Tibial nerve (tissue), 4 donors: Measurements from ENCODE around the gene PIP5K1B.

Source experiments
- EP300 ChIP-seq, 2 donors: sonication (generic); formaldehyde crosslinking; IDR thresholded peaks; one replicate each; pipeline ENCODE4 v1.6.1; 2017; ENCODE audit warnings: antibody characterized with exemption in 2 of 2, mild to moderate bottlenecking in 1 of 2
- POLR2A ChIP-seq, 2 donors: fragments of 450-650 bp; IDR thresholded peaks; one replicate each; pipeline ENCODE4 v1.6.1; 2017; ENCODE audit warnings: antibody characterized with exemption in 2 of 2, mild to moderate bottlenecking in 2 of 2, moderate library complexity in 2 of 2
- TF ChIP-seq, protein P1 (sequence below), 5 experiments: fragments of 200-600 bp in 3 of 5; fragments of 450-650 bp in 2 of 5; sonication (generic) in 3 of 5; IDR thresholded peaks; one replicate each; pipeline ENCODE4 v1.5.1; 2016 to 2019; ENCODE audit warnings: antibody characterized with exemption in 5 of 5, mild to moderate bottlenecking in 3 of 5, moderate library complexity in 2 of 5

DNA sequence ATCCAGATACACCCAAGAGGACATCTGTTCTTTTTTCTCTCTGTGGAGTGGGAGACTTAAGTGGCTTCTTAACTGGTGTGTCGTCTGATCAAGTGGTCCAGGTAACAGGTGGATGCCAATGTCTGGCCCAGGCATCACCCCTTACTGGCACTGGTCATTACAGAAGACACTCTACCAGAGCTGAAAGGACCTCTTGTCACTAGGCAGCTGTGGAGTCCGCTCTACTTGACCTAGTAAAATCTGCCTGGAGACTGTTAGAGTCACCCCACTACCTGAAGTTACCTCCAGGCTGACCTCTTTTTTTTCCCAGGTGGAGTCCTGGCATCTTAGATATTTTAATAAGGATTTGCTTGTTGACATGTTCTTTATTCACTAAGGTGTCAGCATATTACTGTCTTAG is 353.1 kb downstream of the PIP5K1B start:
- TF ChIP-seq, protein P1, sequence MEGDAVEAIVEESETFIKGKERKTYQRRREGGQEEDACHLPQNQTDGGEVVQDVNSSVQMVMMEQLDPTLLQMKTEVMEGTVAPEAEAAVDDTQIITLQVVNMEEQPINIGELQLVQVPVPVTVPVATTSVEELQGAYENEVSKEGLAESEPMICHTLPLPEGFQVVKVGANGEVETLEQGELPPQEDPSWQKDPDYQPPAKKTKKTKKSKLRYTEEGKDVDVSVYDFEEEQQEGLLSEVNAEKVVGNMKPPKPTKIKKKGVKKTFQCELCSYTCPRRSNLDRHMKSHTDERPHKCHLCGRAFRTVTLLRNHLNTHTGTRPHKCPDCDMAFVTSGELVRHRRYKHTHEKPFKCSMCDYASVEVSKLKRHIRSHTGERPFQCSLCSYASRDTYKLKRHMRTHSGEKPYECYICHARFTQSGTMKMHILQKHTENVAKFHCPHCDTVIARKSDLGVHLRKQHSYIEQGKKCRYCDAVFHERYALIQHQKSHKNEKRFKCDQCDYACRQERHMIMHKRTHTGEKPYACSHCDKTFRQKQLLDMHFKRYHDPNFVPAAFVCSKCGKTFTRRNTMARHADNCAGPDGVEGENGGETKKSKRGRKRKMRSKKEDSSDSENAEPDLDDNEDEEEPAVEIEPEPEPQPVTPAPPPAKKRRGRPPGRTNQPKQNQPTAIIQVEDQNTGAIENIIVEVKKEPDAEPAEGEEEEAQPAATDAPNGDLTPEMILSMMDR (IDR thresholded peaks at IDR 0.05): no peak
- TF ChIP-seq POLR2A (IDR thresholded peaks at IDR 0.05) (no peak), EP300 (IDR thresholded peaks at IDR 0.05) (no peak)
